CD4-positive, alpha-beta T cell treated with Interleukin-12 subunit alpha and Interleukin-12 subunit beta, for 1 hour (primary cell): Measurements from ENCODE around the gene URGCP.
"Not testable (repeated sequence)": the region's sequence is repeated elsewhere in the genome, so short reads cannot be mapped to it uniquely, and the experiment has no call there.

Experiments used
- DNase-seq: peaks from one replicate; pipeline ENCODE4 v3.0.0-alpha.2; 2020

Gene URGCP

GRCh38 chr7:43872406-43873110, 33.8 kb downstream of the URGCP start:
- DNase-seq = no peak

- no peak for DNase-seq
Measured at GRCh38 chr7:43871064-43871463, 35.3 kb downstream of the URGCP start.

GRCh38 chr7:43870316-43870715, 36.1 kb downstream of the URGCP start:
- DNase-seq = no peak

GRCh38 chr7:43869867-43870240, 36.5 kb downstream of the URGCP start:
- DNase-seq = no peak

- DNase-seq = peak; percentile 95
Measured at GRCh38 chr7:43869006-43869866, 37.2 kb downstream of the URGCP start, which contains the start of gene MRPS24. Gene MRPS24, minus strand, starts transcription at chr7:43869517. Its CDS starts 22 bp downstream, at chr7:43869495.

- DNase-seq = no peak
Measured at GRCh38 chr7:43868681-43869005, 37.8 kb downstream of the URGCP start.

GRCh38 chr7:43868181-43868580, 38.2 kb downstream of the URGCP start:
- no peak for DNase-seq

GRCh38 chr7:43865277-43865676, 41.1 kb downstream of the URGCP start:
- DNase-seq = no peak

- DNase-seq = no peak
Measured at GRCh38 chr7:43864126-43864525, 42.3 kb downstream of the URGCP start.

- DNase-seq = no peak
Measured at GRCh38 chr7:43856996-43857395, 49.4 kb downstream of the URGCP start.

- no peak for DNase-seq
Measured at GRCh38 chr7:43856316-43856715, 50.1 kb downstream of the URGCP start.

GRCh38 chr7:43855176-43855575, 51.2 kb downstream of the URGCP start:
- DNase-seq = no peak

- no peak for DNase-seq
Measured at GRCh38 chr7:43851805-43852204, 54.6 kb downstream of the URGCP start.

- no peak for DNase-seq
Measured at GRCh38 chr7:43850348-43851116, 55.9 kb downstream of the URGCP start.

- no peak for DNase-seq
Measured at GRCh38 chr7:43849047-43849446, 57.3 kb downstream of the URGCP start.

GRCh38 chr7:43847496-43847895, 58.9 kb downstream of the URGCP start:
- no peak for DNase-seq

- DNase-seq = no peak
Measured at GRCh38 chr7:43844662-43845061, 61.7 kb downstream of the URGCP start.

- DNase-seq = no peak
Measured at GRCh38 chr7:43844257-43844656, 62.1 kb downstream of the URGCP start.

GRCh38 chr7:43843296-43843695, 63.1 kb downstream of the URGCP start:
- DNase-seq = no peak

- DNase-seq = no peak
Measured at GRCh38 chr7:43838201-43838658, 68.2 kb downstream of the URGCP start.

- peak; percentile 76 for DNase-seq
Measured at GRCh38 chr7:43834463-43835251, 71.7 kb downstream of the URGCP start.

GRCh38 chr7:43830917-43831316, 75.5 kb downstream of the URGCP start:
- not testable (repeated sequence) for DNase-seq
